Small intestine (tissue), 7 donors: ENCODE data around the gene ALG1. TPM values are rescaled to one million over a fixed set of nuclear protein-coding genes. Genes with fewer than 3 reads are reported as not detected.
"Not testable (repeated sequence)": the region's sequence is repeated elsewhere in the genome, so short reads cannot be mapped to it uniquely, and the experiment has no call there.

ENCODE experiments used
- DNase-seq, 2 donors: peaks; one replicate each; pipeline versions ENCODE4 v3.0.0 to v3.0.0-alpha.2; 2013
- FAIRE-seq: peaks from 2 replicates; lab custom pipeline; 2012; peaks lifted over from hg19 to GRCh38; lab: Jason Lieb, UNC
- H3K27ac ChIP-seq, 3 donors: one replicate each; pipeline ENCODE4 v1.5.1; 2013; ENCODE audit warnings: low read length in 2 of 3, mild to moderate bottlenecking in 2 of 3, control low read depth in 1 of 3, inconsistent platforms in 1 of 3, low read depth in 1 of 3, moderate library complexity in 1 of 3
- H3K27me3 ChIP-seq, 3 donors: one replicate each; pipeline ENCODE4 v1.6.1; 2013; ENCODE audit warnings: low read length in 3 of 3, inconsistent platforms in 1 of 3; ENCODE audit not compliant: control insufficient read depth in 3 of 3, insufficient read depth in 3 of 3
- H3K36me3 ChIP-seq, 3 donors: one replicate each; pipeline ENCODE4 v1.6.1; 2013; ENCODE audit warnings: low read length in 3 of 3, inconsistent platforms in 1 of 3, low read depth in 1 of 3, mild to moderate bottlenecking in 1 of 3, moderate library complexity in 1 of 3; ENCODE audit not compliant: control insufficient read depth in 3 of 3, insufficient read depth in 2 of 3
- H3K4me1 ChIP-seq, 3 donors: one replicate each; pipeline ENCODE4 v1.6.1; 2013; ENCODE audit warnings: low read length in 2 of 3, inconsistent platforms in 1 of 3, low read depth in 1 of 3, mild to moderate bottlenecking in 1 of 3, moderate library complexity in 1 of 3; ENCODE audit not compliant: control insufficient read depth in 3 of 3, insufficient read depth in 2 of 3
- H3K4me3 ChIP-seq, 3 donors: one replicate each; pipeline ENCODE4 v1.5.1; 2013; ENCODE audit warnings: low read length in 3 of 3, control low read depth in 1 of 3, inconsistent platforms in 1 of 3, low read depth in 1 of 3, mild to moderate bottlenecking in 1 of 3, moderate library complexity in 1 of 3
- H3K9me3 ChIP-seq, 2 donors: one replicate each; pipeline ENCODE4 v1.6.1; 2013; ENCODE audit warnings: low read depth in 1 of 2, low read length in 1 of 2; ENCODE audit not compliant: control insufficient read depth in 2 of 2, insufficient read depth in 1 of 2
- WGBS, 3 donors: extraction: QIAGEN DNeasy Blood & Tissue Kit; methylation state at CpG; one replicate each; pipeline ENCODE4 v1.1.7; 2013; 5-methylcytosine and 5-hydroxymethylcytosine counted together
- polyA plus RNA-seq, 4 donors: library from polyadenylated mRNA; stranded (reverse) in 3 of 4; unstranded in 1 of 4; fragments of 200-250 nt in 3 of 4; fragments of 120-200 nt in 1 of 4; gene quantifications; one replicate each; pipeline versions ENCODE4 v1.2.1 to v1.2.3, GENCODE V29; 2013
- donor health status: healthy with polysubstance abuse.
- donor health status: control.
- donor health status: control.
- donor health status: Bipolar disorder and iron deficiency.
- donor health status: healthy.

Gene ALG1
- polyA plus RNA-seq, 4 donors = 4.6 to 35.4 (median 19.3) TPM

- 53 to 68% (median 58%) methylated on average over 13 of the region's 13 CpGs for WGBS, 3 donors
- not testable (repeated sequence) for H3K4me1 ChIP-seq, FAIRE-seq, H3K27me3 ChIP-seq, H3K27ac ChIP-seq, DNase-seq, H3K9me3 ChIP-seq, H3K36me3 ChIP-seq, H3K4me3 ChIP-seq
These were observed 61.4 kb downstream of the ALG1 start for GRCh38 chr16:5132915-5133600.

GRCh38 chr16:5134739-5135452, 63.3 kb downstream of the ALG1 start:
- not testable (repeated sequence) for H3K4me3 ChIP-seq, H3K36me3 ChIP-seq, H3K27ac ChIP-seq, H3K9me3 ChIP-seq, H3K27me3 ChIP-seq, FAIRE-seq, H3K4me1 ChIP-seq
- 32 to 38% (median 37%) methylated on average over 13 of the region's 13 CpGs for WGBS, 3 donors
- DNase-seq = peak; percentile 3 to 6

Other genes starting within 250 kb of the ALG1 start
- 100 to 1,000 TPM in 1 of 4 donors, 10 to 100 TPM in 3; 43.0 to 102 (median 63.5) TPM for gene GLYR1, start 224.6 kb upstream of the ALG1 start, polyA plus RNA-seq
- gene UBN1, start 224.4 kb upstream of the ALG1 start, polyA plus RNA-seq = 10 to 100 TPM; 12.3 to 39.8 (median 16.8) TPM
- gene PPL, start 134.7 kb upstream of the ALG1 start, polyA plus RNA-seq = 10 to 100 TPM; 11.1 to 37.1 (median 14.9) TPM
- under 1 TPM in 3 of 4 donors, not detected in 1; 0.16 to 0.35 (median 0.27) TPM for gene SEC14L5, start 113.5 kb upstream of the ALG1 start, polyA plus RNA-seq
- gene NAGPA, start 37.9 kb upstream of the ALG1 start, polyA plus RNA-seq = 10 to 100 TPM; 13.2 to 26.8 (median 21.5) TPM
- 1 to 10 TPM in 3 of 4 donors, not detected in 1; 1.1 to 2.8 (median 2.5) TPM for gene C16orf89, start 5.9 kb upstream of the ALG1 start, polyA plus RNA-seq
- gene EEF2KMT, start 26.0 kb downstream of the ALG1 start, polyA plus RNA-seq = 1 to 10 TPM; 4.5 to 9.7 (median 6.4) TPM